CD4-positive, alpha-beta T cell treated with Interleukin-4 for 4 hours (primary cell): Measurements from ENCODE around the gene CYP4A22.
"Not testable (repeated sequence)": the region's sequence is repeated elsewhere in the genome, so short reads cannot be mapped to it uniquely, and the experiment has no call there.

Source experiments
- DNase-seq: peaks from one replicate; pipeline ENCODE4 v3.0.0-alpha.2; 2020

CYP4A22 gene

DNA sequence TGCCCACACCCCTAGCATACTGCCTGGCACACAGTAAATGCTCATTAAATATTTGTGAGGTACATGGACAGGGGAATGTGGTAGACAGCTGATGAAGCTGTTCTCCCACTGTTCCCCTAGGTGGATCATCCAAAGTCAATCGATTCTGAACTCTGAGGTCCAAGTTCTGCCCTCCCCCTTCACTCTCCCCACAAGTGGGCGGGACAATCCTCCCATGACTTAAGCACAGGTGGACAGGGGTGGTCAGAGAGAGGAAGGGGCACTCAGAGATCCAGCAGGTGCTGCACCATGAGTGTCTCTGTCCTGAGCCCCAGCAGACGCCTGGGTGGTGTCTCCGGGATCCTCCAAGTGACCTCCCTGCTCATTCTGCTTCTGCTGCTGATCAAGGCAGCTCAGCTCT, at the start of gene CYP4A22:
Gene CYP4A22 (plus strand): TSS at position 244 of the 400 bp plus-strand sequence. CDS start 45 bp downstream, at position 289.
- no peak for DNase-seq

GRCh38 chr1:47089356-47089755, 47.9 kb upstream of the CYP4A22 start:
- DNase-seq = peak; percentile 32

DNA sequence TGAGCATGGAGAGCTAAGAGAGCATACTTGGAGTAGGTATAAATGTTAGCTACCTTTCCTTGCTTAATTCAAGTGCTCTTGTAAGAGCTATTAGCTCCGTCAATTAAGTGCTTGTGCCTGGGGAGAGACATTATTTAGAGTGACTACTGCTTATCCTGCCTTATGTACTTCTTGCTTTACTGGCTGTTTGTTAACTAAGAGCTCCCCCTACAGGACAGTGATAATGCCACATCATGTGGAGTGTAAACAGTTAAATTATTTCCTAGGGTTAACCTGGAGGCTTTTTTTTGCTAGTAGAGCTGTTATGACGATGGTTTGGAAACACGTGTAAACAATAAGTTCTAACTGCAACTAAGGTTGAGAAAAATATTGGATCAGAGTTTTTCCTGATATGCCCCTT, 45.8 kb upstream of the CYP4A22 start:
- not testable (repeated sequence) for DNase-seq

- DNase-seq = no peak
Measured at GRCh38 chr1:47104816-47105215, 32.4 kb upstream of the CYP4A22 start.

- DNase-seq = no peak
Measured at GRCh38 chr1:47106792-47107191, 30.4 kb upstream of the CYP4A22 start.

- not testable (repeated sequence) for DNase-seq
Measured at GRCh38 chr1:47107851-47108574, 29.2 kb upstream of the CYP4A22 start.

GRCh38 chr1:47109482-47109881, 27.8 kb upstream of the CYP4A22 start:
- not testable (repeated sequence) for DNase-seq

DNA sequence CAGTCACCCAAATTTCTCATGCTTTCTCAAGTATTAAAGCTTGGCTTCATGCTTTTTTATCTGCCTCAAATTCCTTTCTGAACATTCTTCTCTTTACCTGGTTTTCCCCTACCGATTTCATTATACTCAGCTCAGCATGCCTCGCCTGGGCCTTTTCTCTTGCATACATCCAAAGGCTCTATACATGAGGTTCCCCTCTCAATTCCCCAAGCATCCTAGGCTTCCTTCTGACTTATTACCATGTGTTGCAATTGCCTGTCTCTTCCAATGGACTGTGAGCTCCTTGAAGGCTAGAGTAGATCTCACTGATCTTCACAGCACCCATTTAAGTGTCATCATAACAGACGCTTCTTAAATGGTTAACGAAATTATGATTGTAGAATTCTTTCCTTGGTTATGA, 24.1 kb upstream of the CYP4A22 start:
- DNase-seq = no peak

GRCh38 chr1:47121039-47121438, 16.2 kb upstream of the CYP4A22 start:
- not testable (repeated sequence) for DNase-seq

DNA sequence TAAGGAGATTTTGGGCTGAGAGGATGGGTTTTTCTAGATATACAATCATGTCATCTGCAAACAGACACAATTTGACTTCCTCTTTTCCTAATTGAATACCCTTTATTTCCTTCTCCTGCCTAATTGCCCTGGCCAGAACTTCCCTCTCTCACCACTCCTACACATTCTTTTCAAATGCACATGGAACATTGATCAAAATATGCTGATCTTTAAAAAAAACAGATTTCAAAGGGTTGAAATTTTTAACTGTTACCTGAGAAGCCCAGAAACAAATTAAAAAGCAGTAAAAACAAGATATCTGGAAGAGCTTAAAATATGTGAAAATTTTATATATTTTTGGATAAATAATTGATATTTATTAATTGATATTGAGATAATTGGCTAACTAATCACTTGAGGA, 12.4 kb upstream of the CYP4A22 start:
- DNase-seq = not testable (repeated sequence)

DNA sequence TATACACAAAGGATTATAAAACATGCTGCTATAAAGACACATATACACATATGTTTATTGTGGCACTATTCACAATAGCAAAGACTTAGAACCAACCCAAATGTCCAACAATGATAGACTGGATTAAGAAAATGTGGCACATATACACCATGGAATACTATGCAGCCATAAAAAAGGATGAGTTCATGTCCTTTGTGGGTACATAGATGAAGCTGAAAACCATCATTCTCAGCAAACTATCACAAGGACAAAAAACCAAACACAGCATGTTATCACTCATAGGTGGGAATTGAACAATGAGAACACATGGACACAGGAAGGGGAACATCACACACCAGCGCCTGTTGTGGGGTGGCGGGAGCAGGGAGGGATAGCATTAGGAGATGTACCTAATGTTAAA, 10.2 kb upstream of the CYP4A22 start:
- not testable (repeated sequence) for DNase-seq

DNA sequence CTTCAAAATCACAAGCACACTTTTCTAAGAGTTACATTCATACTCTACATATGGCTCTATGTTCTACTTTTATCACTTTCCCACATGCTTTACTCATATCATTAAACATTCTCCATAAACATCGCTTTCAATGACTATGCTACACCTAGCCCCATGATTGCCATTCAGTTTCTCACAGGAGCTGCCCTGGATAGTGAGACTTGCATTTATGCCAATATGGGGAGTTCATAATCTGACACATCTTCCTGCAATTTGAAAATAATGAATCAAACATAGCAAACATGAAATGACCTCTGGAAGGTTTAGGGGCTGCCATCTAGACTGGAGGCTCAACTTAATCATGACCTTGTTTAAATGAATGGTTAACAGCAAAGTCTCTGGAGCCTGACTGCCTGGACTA, 9.0 kb upstream of the CYP4A22 start:
- no peak for DNase-seq

- not testable (repeated sequence) for DNase-seq
Measured at GRCh38 chr1:47128854-47129253, 8.4 kb upstream of the CYP4A22 start.

- DNase-seq = not testable (repeated sequence)
Measured at GRCh38 chr1:47129489-47130230, 7.6 kb upstream of the CYP4A22 start.

DNA sequence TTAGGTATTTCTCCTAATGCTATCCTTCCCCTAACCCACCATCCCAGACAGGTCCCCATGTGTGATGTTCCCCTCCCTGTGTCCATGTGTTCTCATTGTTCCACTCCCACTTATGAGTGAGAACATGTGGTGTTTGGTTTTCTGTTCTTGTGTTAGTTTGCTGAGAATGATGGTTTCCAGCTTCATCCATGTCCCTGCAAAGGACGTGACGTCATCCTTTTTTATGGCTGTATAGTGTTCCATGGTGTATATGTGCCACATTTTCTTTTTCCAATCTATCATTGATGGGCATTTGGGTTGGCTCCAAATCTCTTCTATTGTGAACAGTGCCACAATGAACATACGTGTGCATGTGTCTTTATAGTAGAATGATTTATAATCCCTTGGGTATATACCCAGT, 4.6 kb upstream of the CYP4A22 start:
- DNase-seq = not testable (repeated sequence)

- no peak for DNase-seq
Measured at GRCh38 chr1:47137925-47138615, 829 bp downstream of the CYP4A22 start.

GRCh38 chr1:47140358-47140757, 3.1 kb downstream of the CYP4A22 start:
- not testable (repeated sequence) for DNase-seq

DNA sequence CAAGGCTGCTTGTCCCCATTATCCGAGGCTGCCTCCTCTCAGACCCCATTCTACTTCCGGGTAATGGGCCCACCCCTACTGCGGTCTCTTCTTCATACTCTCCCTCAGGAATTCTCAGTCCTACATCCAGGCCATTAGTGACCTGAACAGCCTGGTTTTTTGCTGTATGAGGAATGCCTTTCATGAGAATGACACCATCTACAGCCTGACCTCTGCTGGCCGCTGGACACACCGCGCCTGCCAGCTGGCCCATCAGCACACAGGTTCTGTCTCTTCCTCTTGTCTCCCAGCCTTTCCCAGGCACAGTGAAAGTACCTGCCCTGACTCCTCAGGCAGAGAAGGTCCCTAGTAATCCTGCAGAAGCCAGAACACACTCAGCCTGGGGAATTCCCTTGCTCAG, 6.4 kb downstream of the CYP4A22 start:
- not testable (repeated sequence) for DNase-seq

GRCh38 chr1:47146495-47146894, 9.3 kb downstream of the CYP4A22 start:
- DNase-seq = not testable (repeated sequence)

GRCh38 chr1:47147047-47147785, 10.0 kb downstream of the CYP4A22 start:
- no peak for DNase-seq

DNA sequence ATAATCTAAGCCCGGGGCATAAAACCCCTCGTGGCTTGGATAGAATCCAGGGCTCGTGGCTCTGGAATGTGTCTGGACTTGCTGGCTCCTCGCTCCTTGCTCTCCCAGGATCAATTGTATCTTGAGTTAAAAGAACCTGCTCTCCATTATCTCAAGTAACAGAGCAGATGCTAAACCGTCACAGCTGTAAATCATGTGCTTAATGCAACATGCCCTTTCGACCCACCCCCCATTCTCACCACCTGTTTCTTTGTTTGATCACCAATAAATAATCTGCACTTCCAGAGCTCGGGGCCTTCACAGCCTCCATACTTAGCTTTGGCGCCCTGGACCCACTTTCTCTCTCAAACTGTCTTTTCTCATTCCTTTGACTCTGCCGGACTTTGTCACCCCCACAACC, 11.9 kb downstream of the CYP4A22 start:
- not testable (repeated sequence) for DNase-seq

- DNase-seq = not testable (repeated sequence)
Measured at GRCh38 chr1:47156457-47156856, 19.2 kb downstream of the CYP4A22 start.

DNA sequence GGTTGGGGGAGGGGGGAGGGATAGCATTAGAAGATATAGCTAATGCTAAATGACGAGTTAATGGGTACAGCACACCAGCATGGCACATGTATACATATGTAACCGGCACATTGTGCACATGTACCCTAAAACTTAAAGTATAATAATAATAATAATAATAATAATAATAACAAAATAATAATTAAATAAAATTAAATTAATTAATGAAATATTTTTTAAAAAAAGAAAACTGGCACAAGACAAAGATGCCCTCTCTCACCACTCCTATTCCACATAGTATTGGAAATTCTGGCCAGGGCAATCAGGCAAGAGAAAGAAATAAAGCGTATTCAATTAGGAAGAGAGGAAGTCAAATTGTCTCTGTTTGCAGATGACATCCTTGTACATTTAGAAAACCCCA, 20.7 kb downstream of the CYP4A22 start:
- DNase-seq = not testable (repeated sequence)
